HepG2 (cell line): Measurements from ENCODE around the gene NFE2L1. TPM values are rescaled to one million over a fixed set of nuclear protein-coding genes. Genes with fewer than 3 reads are reported as not detected.

Experiments
- ADNP ChIP-seq: sonication (generic); formaldehyde crosslinking; IDR thresholded peaks from 2 replicates; pipeline ENCODE4 v1.4.0; 2020; ENCODE audit warnings: missing genetic modification reagents
- ATF5 ChIP-seq: sonication (generic); formaldehyde crosslinking; IDR thresholded peaks from 2 replicates; pipeline ENCODE4 v1.4.0; 2020; ENCODE audit warnings: mild to moderate bottlenecking, low read depth, missing genetic modification reagents
- ELF4 ChIP-seq: sonication (generic); formaldehyde crosslinking; IDR thresholded peaks from 2 replicates; pipeline ENCODE4 v1.5.0; 2020; ENCODE audit warnings: missing genetic modification reagents, mild to moderate bottlenecking, moderate library complexity, borderline replicate concordance
- HNRNPH1 ChIP-seq: fragments of 200-400 bp; formaldehyde crosslinking; optimal IDR thresholded peaks from 2 replicates; pipeline ENCODE3; 2017; ENCODE audit warnings: mild to moderate bottlenecking, low read depth, low read length
- ISX ChIP-seq: sonication (generic); formaldehyde crosslinking; conservative IDR thresholded peaks from 2 replicates; pipeline ENCODE4 v1.5.0; 2020; ENCODE audit warnings: missing genetic modification reagents
- RAD51 ChIP-seq: fragments of 450-650 bp; IDR thresholded peaks from 2 replicates; pipeline ENCODE4 v1.6.1; 2016; ENCODE audit warnings: borderline replicate concordance
- SMARCC2 ChIP-seq: fragments of 450-650 bp; IDR thresholded peaks from 2 replicates; pipeline ENCODE4 v1.6.1; 2017; ENCODE audit warnings: antibody characterized with exemption, mild to moderate bottlenecking
- SYNCRIP ChIP-seq: fragments of 200-400 bp; formaldehyde crosslinking; IDR thresholded peaks from 2 replicates; pipeline ENCODE4 v1.6.1; 2018; ENCODE audit warnings: mild to moderate bottlenecking, low read depth, low read length; ENCODE audit not compliant: insufficient read depth
- ZBTB20 ChIP-seq: sonication (generic); formaldehyde crosslinking; IDR thresholded peaks from 2 replicates; pipeline ENCODE4 v1.8.1; 2023; ENCODE audit warnings: missing genetic modification reagents, low read depth, mild to moderate bottlenecking, borderline replicate concordance
- ZNF230 ChIP-seq: sonication (generic); formaldehyde crosslinking; IDR thresholded peaks from 2 replicates; pipeline ENCODE4 v1.4.0; 2020; ENCODE audit warnings: mild to moderate bottlenecking, missing genetic modification reagents
- ZNF263 ChIP-seq: sonication (generic); formaldehyde crosslinking; IDR thresholded peaks from 2 replicates; pipeline ENCODE4 v1.4.0; 2020; ENCODE audit warnings: missing genetic modification reagents
- ZNF557 ChIP-seq: sonication (generic); formaldehyde crosslinking; IDR thresholded peaks from 2 replicates; pipeline ENCODE4 v1.4.0; 2020; ENCODE audit warnings: missing genetic modification reagents
- ZNF570 ChIP-seq: sonication (generic); formaldehyde crosslinking; IDR thresholded peaks from 2 replicates; pipeline ENCODE4 v1.4.0; 2020; ENCODE audit warnings: mild to moderate bottlenecking, missing genetic modification reagents, borderline replicate concordance
- polyA plus RNA-seq, 8 experiments: library from polyadenylated mRNA; depleted of rRNA in 3 of 8; stranded (reverse) in 7 of 8; unstranded in 1 of 8; fragments of >200 nt; fragmentation: Illumina TruSeq in 4 of 8; extraction: Trizol in 4 of 8; gene quantifications; 2 replicates each; pipeline versions ENCODE4 v1.2.1 to v1.2.3, GENCODE V29; 2011 to 2016; ENCODE audit warnings: low read depth in 4 of 8, missing spikeins in 1 of 8, mixed read lengths in 1 of 8; ENCODE audit not compliant: insufficient read depth in 1 of 8
- total RNA-seq, 5 experiments: library from RNA; depleted of rRNA; stranded (reverse); fragments of >200 nt; fragmentation: Illumina TruSeq; extraction: Trizol; gene quantifications; 2 replicates each; pipeline ENCODE4 v1.2.3, GENCODE V29; 2016; ENCODE audit warnings: low read depth in 1 of 5
- TF ChIP-seq, protein P1 (sequence below): sonication (generic); formaldehyde crosslinking; IDR thresholded peaks from 2 replicates; pipeline ENCODE4 v1.4.0; 2020; ENCODE audit warnings: mild to moderate bottlenecking, missing genetic modification reagents
- TF ChIP-seq, protein P2 (sequence below): sonication (generic); formaldehyde crosslinking; conservative IDR thresholded peaks from 2 replicates; pipeline ENCODE4 v1.4.0; 2020; ENCODE audit warnings: mild to moderate bottlenecking, missing genetic modification reagents, moderate library complexity
- TF ChIP-seq, protein P3 (sequence below): sonication (generic); formaldehyde crosslinking; IDR thresholded peaks from 2 replicates; pipeline ENCODE4 v1.4.0; 2020; ENCODE audit warnings: missing genetic modification reagents, low read depth, mild to moderate bottlenecking, borderline replicate concordance

Gene NFE2L1
- total and polyA plus RNA-seq, 2 of the 13 experiments (the other 11 are each of a cell fraction or from before 2014, with no cell fraction given) = 67.0 to 234 TPM

DNA sequence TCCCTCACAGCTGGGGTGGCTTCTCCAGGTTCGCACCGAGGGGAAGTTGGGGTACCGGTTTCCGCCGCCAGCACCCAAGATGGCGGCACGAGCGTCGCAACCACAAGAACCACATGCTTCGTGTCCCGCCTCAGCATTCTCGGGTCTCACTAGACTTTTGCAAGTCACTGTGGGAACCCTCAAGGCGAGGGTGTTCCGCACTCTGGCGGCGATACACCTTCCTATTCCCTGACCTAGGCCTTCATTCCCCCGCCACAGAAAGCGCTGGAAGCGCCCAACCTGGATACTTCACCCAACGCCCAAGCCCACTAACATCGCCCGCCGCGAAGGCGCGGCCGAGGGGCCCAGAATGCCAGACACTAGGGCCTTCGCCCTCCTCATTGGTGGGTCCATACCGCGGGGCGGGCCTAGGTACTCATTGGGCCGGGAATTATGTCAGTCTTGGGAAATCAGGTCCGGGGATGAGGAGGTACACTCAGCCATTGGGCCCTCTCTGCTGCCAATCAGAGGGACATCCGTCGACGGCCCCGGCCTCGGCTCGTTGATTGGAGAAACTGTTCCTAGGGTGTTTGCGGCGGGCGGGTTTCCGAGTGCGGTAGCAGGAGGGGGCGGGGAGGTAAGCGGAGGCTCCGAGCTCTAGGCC is at the start of gene NFE2L1 (continued):
- TF ChIP-seq, protein P1, sequence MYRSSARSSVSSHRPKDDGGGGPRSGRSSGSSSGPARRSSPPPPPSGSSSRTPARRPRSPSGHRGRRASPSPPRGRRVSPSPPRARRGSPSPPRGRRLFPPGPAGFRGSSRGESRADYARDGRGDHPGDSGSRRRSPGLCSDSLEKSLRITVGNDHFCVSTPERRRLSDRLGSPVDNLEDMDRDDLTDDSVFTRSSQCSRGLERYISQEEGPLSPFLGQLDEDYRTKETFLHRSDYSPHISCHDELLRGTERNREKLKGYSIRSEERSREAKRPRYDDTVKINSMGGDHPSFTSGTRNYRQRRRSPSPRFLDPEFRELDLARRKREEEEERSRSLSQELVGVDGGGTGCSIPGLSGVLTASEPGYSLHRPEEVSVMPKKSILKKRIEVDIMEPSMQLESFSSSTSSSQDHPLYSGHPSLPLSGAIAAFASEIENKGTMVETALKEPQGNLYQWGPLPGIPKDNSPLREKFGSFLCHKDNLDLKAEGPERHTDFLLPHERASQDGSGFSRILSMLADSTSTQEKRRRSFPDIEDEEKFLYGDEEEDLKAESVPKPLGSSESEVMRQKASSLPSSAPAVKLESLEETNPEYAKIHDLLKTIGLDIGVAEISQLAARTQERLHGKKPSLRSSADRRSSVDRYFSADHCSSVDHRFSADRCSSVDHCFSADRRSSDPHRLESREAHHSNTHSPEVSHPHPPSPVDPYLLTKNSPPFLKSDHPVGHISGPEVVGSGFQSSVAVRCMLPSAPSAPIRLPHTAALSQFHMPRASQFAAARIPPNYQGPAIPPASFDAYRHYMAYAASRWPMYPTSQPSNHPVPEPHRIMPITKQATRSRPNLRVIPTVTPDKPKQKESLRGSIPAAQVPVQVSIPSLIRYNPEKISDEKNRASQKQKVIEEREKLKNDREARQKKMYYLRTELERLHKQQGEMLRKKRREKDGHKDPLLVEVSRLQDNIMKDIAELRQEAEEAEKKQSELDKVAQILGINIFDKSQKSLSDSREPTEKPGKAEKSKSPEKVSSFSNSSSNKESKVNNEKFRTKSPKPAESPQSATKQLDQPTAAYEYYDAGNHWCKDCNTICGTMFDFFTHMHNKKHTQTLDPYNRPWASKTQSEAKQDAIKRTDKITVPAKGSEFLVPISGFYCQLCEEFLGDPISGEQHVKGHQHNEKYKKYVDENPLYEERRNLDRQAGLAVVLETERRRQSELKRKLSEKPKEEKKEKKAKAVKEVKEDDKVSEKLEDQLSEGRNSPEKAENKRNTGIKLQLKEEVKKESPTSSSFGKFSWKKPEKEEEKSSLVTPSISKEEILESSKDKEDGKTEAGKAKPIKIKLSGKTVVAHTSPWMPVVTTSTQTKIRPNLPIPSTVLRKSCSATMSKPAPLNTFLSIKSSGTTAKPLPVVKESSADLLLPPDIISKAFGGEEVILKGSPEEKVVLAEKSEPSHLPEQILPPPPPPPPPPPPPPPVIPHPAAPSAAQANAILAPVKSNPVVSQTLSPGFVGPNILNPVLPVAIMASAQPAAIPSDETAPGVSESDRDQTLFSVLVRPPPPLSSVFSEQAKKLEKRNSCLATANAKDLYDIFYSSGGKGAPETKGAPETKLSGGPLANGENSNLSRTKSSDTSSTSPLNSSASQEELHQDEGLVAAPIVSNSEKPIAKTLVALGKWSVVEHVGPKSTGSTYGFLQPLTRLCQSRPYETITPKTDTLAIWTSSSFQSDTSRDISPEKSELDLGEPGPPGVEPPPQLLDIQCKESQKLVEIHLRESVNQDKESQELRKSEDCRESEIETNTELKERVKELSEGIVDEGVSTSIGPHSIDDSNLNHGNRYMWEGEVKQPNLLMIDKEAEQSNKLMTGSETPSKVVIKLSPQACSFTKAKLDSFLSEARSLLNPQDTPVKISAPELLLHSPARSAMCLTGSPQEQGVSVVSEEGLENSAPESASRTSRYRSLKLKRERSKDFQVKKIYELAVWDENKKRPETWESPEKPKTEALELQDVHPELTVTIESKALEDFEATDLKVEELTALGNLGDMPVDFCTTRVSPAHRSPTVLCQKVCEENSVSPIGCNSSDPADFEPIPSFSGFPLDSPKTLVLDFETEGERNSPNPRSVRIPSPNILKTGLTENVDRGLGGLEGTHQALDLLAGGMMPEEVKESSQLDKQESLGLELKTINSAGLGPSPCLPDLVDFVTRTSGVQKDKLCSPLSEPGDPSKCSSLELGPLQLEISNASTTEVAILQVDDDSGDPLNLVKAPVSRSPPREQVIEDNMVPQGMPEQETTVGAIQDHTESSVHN (CRISPR knock-in tag) = peak; percentile 93
- TF ChIP-seq ZNF570 = peak; percentile 90; the same call in 1 of the 2 replicates
- 0 out of 2 replicates have a peak, but pooled peaks have one; percentile 91 for TF ChIP-seq ISX
- TF ChIP-seq ELF4 = no peak
- no peak for TF ChIP-seq HNRNPH1
- no peak for TF ChIP-seq ZNF263 (CRISPR knock-in tag)
- TF ChIP-seq ZBTB20 (CRISPR knock-in tag) = peak; percentile 22; the same call in 1 of the 2 replicates
- TF ChIP-seq, protein P2, sequence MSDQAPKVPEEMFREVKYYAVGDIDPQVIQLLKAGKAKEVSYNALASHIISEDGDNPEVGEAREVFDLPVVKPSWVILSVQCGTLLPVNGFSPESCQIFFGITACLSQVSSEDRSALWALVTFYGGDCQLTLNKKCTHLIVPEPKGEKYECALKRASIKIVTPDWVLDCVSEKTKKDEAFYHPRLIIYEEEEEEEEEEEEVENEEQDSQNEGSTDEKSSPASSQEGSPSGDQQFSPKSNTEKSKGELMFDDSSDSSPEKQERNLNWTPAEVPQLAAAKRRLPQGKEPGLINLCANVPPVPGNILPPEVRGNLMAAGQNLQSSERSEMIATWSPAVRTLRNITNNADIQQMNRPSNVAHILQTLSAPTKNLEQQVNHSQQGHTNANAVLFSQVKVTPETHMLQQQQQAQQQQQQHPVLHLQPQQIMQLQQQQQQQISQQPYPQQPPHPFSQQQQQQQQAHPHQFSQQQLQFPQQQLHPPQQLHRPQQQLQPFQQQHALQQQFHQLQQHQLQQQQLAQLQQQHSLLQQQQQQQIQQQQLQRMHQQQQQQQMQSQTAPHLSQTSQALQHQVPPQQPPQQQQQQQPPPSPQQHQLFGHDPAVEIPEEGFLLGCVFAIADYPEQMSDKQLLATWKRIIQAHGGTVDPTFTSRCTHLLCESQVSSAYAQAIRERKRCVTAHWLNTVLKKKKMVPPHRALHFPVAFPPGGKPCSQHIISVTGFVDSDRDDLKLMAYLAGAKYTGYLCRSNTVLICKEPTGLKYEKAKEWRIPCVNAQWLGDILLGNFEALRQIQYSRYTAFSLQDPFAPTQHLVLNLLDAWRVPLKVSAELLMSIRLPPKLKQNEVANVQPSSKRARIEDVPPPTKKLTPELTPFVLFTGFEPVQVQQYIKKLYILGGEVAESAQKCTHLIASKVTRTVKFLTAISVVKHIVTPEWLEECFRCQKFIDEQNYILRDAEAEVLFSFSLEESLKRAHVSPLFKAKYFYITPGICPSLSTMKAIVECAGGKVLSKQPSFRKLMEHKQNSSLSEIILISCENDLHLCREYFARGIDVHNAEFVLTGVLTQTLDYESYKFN (CRISPR knock-in tag) = no peak
- TF ChIP-seq, protein P3, sequence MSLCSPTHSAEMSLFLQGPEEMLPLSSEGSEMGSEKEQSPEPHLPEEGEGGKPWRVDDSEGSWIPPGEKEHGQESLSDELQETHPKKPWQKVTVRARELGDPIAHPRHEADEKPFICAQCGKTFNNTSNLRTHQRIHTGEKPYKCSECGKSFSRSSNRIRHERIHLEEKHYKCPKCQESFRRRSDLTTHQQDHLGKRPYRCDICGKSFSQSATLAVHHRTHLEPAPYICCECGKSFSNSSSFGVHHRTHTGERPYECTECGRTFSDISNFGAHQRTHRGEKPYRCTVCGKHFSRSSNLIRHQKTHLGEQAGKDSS (CRISPR knock-in tag) = peak; percentile 83; the same call in 1 of the 2 replicates
- TF ChIP-seq ATF5 = peak; percentile 94
- TF ChIP-seq SMARCC2 = no peak
- no peak for TF ChIP-seq ADNP
- TF ChIP-seq RAD51 = no peak
- no peak for TF ChIP-seq SYNCRIP
- peak; percentile 97; the same call in 1 of the 2 replicates for TF ChIP-seq ZNF230 (CRISPR knock-in tag)
- TF ChIP-seq ZNF557 (CRISPR knock-in tag) = no peak
